SK-N-SH (cell line): ENCODE data around the gene ADCY1. TPM values are rescaled to one million over a fixed set of nuclear protein-coding genes. Genes with fewer than 3 reads are reported as not detected.
"Not testable (repeated sequence)": the region's sequence is repeated elsewhere in the genome, so short reads cannot be mapped to it uniquely, and the experiment has no call there.

ENCODE experiments used
- CTCF ChIA-PET: fragments of 300-600, 350-600 bp; formaldehyde crosslinking; extraction: SDS; loops from one replicate; lab custom pipeline; 2021; lab: Yijun Ruan, JAX
- POLR2A ChIA-PET: fragments of 350-600 bp; sonication (Branson Sonifier 250); formaldehyde crosslinking; extraction: SDS; loops from one replicate; lab custom pipeline; 2020; ENCODE audit warnings: antibody characterized with exemption, inconsistent platforms; lab: Yijun Ruan, JAX
- DNase-seq: peaks from one replicate; pipeline ENCODE4 v3.0.0; 2012
- H2AFZ ChIP-seq: fragments of 200-600 bp; sonication (generic); 2 replicates; pipeline ENCODE4 v1.8.1; 2016; ENCODE audit warnings: antibody characterized with exemption, mild to moderate bottlenecking, low read depth
- H3F3A ChIP-seq: fragments of 200-600 bp; sonication (generic); replicated peaks from 2 replicates; pipeline ENCODE3; 2016; ENCODE audit warnings: antibody characterized with exemption, mild to moderate bottlenecking; ENCODE audit not compliant: insufficient read depth
- H3K27ac ChIP-seq, 2 experiments: fragments of 200-500 bp in 1 of 2; fragments of 200-600 bp in 1 of 2; sonication (Bioruptor generic) in 1 of 2; sonication (generic), shearing (Covaris generic) in 1 of 2; 2 replicates each; pipeline versions ENCODE4 v1.5.1 to v1.6.1; 2014 to 2016; ENCODE audit warnings: low read depth in 2 of 2, inconsistent platforms in 1 of 2, low read length in 1 of 2, mild to moderate bottlenecking in 1 of 2, mixed read lengths in 1 of 2
- H3K27me3 ChIP-seq: fragments of 200-600 bp; sonication (generic), shearing (Covaris generic); 2 replicates; pipeline ENCODE4 v1.6.1; 2016; ENCODE audit warnings: mixed run types; ENCODE audit not compliant: insufficient read depth
- H3K36me3 ChIP-seq, 2 experiments: fragments of 200-500 bp in 1 of 2; fragments of 200-600 bp in 1 of 2; sonication (Bioruptor generic) in 1 of 2; sonication (generic) in 1 of 2; replicated peaks in 1 of 2; 2 replicates each; pipeline versions ENCODE3 to v1.5.1; 2014 to 2016; ENCODE audit warnings: low read length in 1 of 2, mild to moderate bottlenecking in 1 of 2; ENCODE audit not compliant: insufficient read depth in 2 of 2, control insufficient read depth in 1 of 2
- H3K4me1 ChIP-seq, 2 experiments: fragments of 200-500 bp in 1 of 2; fragments of 200-600 bp in 1 of 2; sonication (Bioruptor generic) in 1 of 2; sonication (generic), shearing (Covaris generic) in 1 of 2; 2 replicates each; pipeline versions ENCODE4 v1.5.1 to v1.6.1; 2014 to 2016; ENCODE audit warnings: low read depth in 1 of 2, low read length in 1 of 2, mixed run types in 1 of 2; ENCODE audit not compliant: insufficient read depth in 2 of 2, control insufficient read depth in 1 of 2
- H3K4me2 ChIP-seq: fragments of 200-600 bp; sonication (generic), shearing (Covaris generic); 2 replicates; pipeline ENCODE4 v1.6.1; 2017; ENCODE audit warnings: mixed run types
- H3K4me3 ChIP-seq, 2 experiments: fragments of 200-500 bp in 1 of 2; fragments of 200-600 bp in 1 of 2; sonication (Bioruptor generic) in 1 of 2; sonication (generic), shearing (Covaris generic) in 1 of 2; 2 replicates each; pipeline versions ENCODE4 v1.5.1 to v1.8.1; 2014 to 2016; ENCODE audit warnings: low read depth in 2 of 2, inconsistent platforms in 1 of 2, low read length in 1 of 2, mild to moderate bottlenecking in 1 of 2, mixed read lengths in 1 of 2, moderate library complexity in 1 of 2
- H3K79me2 ChIP-seq: fragments of 200-600 bp; sonication (generic); 2 replicates; pipeline ENCODE4 v1.8.1; 2017; ENCODE audit warnings: mild to moderate bottlenecking; ENCODE audit not compliant: insufficient read depth
- H3K9ac ChIP-seq: fragments of 200-600 bp; sonication (generic); 2 replicates; pipeline ENCODE4 v1.6.1; 2017; ENCODE audit warnings: mixed run types
- H3K9me2 ChIP-seq: fragments of 200-600 bp; sonication (generic); 2 replicates; pipeline ENCODE4 v1.6.1; 2017; ENCODE audit warnings: mixed run types
- H3K9me3 ChIP-seq: fragments of 200-600 bp; sonication (generic); 2 replicates; pipeline ENCODE4 v1.6.1; 2017; ENCODE audit warnings: mixed run types, mild to moderate bottlenecking, moderate library complexity
- H4K20me1 ChIP-seq: fragments of 200-600 bp; sonication (generic); 2 replicates; pipeline ENCODE4 v1.6.1; 2017; ENCODE audit warnings: mild to moderate bottlenecking, mixed run types; ENCODE audit not compliant: insufficient read depth
- FOSL2 ChIP-seq: IDR thresholded peaks from 2 replicates; pipeline ENCODE4 v1.4.0; 2012; ENCODE audit warnings: low read depth, mild to moderate bottlenecking, moderate library complexity, borderline replicate concordance
- JUND ChIP-seq: IDR thresholded peaks from 2 replicates; pipeline ENCODE4 v1.4.0; 2012
- RAD21 ChIP-seq: IDR thresholded peaks from 2 replicates; pipeline ENCODE4 v1.6.1; 2012; ENCODE audit warnings: mild to moderate bottlenecking, low read length
- TCF12 ChIP-seq: IDR thresholded peaks from 2 replicates; pipeline ENCODE4 v1.4.0; 2012
- WGBS: methylation state at CpG from one replicate; pipeline ENCODE4 v1.1.6; 2017; ENCODE audit warnings: low lambda C conversion rate; 5-methylcytosine and 5-hydroxymethylcytosine counted together
- polyA plus RNA-seq, 3 experiments: library from polyadenylated mRNA; depleted of rRNA; stranded (reverse); fragments of >200 nt; gene quantifications; 2 replicates each; pipeline ENCODE4 v1.2.3, GENCODE V29; 2012
- TF ChIP-seq, protein P1 (sequence below): fragments of 200-600 bp; sonication (generic); IDR thresholded peaks from 2 replicates; pipeline ENCODE4 v1.6.1; 2017; ENCODE audit warnings: antibody characterized with exemption, mild to moderate bottlenecking, moderate library complexity

Gene ADCY1
- polyA plus RNA-seq, 1 of the 3 experiments (the other 2 are of a cell fraction) = 0.16 TPM

DNA sequence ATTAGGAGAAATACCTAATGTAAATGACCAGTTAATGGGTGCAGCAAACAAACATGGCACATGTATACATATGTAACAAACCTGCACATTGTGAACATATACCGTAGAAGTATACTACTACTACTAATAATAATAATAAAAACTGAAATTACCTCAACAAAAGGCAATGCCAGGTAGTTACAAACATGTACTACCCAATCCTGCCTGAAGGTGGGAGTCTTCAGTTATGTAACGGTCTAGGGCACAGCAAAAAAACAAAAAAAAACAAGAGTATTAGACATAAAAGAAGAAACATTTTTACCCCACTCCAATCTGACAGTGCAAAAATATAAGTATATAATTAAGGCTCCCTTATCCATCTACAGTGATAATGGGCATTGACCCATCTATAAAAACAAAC, 182.6 kb downstream of the ADCY1 start:
- TF ChIP-seq RAD21 = peak; percentile 42
- TF ChIP-seq, protein P1, sequence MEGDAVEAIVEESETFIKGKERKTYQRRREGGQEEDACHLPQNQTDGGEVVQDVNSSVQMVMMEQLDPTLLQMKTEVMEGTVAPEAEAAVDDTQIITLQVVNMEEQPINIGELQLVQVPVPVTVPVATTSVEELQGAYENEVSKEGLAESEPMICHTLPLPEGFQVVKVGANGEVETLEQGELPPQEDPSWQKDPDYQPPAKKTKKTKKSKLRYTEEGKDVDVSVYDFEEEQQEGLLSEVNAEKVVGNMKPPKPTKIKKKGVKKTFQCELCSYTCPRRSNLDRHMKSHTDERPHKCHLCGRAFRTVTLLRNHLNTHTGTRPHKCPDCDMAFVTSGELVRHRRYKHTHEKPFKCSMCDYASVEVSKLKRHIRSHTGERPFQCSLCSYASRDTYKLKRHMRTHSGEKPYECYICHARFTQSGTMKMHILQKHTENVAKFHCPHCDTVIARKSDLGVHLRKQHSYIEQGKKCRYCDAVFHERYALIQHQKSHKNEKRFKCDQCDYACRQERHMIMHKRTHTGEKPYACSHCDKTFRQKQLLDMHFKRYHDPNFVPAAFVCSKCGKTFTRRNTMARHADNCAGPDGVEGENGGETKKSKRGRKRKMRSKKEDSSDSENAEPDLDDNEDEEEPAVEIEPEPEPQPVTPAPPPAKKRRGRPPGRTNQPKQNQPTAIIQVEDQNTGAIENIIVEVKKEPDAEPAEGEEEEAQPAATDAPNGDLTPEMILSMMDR = peak; percentile 62
- H4K20me1 ChIP-seq, H3K9me2 ChIP-seq, H3K4me2 ChIP-seq, H2AFZ ChIP-seq, POLR2A ChIA-PET, CTCF ChIA-PET, H3K9me3 ChIP-seq, H3K27me3 ChIP-seq, DNase-seq, H3K9ac ChIP-seq, H3K4me3 ChIP-seq: not testable (repeated sequence)
- Histone ChIP-seq H3K4me1 (peaks cover 0 to 13% of the 10 kb centered on the region in 2 experiments; a peak in 2 of 4 replicates), H3K36me3 (peaks cover 7 to 42% of the 10 kb centered on the region in 2 experiments), H3K79me2 (peaks cover 27% of the 10 kb centered on the region), H3K27ac (peak overlapping the region in 1 of 2 experiments; percentile 34; a peak in 1 of 4 replicates), H3F3A (peaks cover 11% of the 10 kb centered on the region)
- WGBS = 83% methylated on average over 2 of the region's 2 CpGs

- H4K20me1 ChIP-seq, H3K9me2 ChIP-seq, POLR2A ChIA-PET, H2AFZ ChIP-seq, H3K9me3 ChIP-seq, DNase-seq, H3K27me3 ChIP-seq, H3K4me2 ChIP-seq, H3K4me3 ChIP-seq, CTCF ChIA-PET: not testable (repeated sequence)
- Histone ChIP-seq H3K79me2 (peaks cover 50% of the 10 kb centered on the region), H3F3A (peaks cover 27% of the 10 kb centered on the region), H3K27ac (peak overlapping the region in 1 of 2 experiments; percentile 46; a peak in 1 of 4 replicates), H3K4me1 (peaks cover 0 to 19% of the 10 kb centered on the region in 2 experiments; a peak in 2 of 4 replicates), H3K9ac (0 out of 2 replicates have a peak overlapping the region, but pooled peaks have one; percentile 7), H3K36me3 (peaks cover 4 to 25% of the 10 kb centered on the region in 2 experiments)
- 45% methylated on average over 1 of the region's 1 CpG for WGBS
Measured at GRCh38 chr7:45759464-45759863, 185.3 kb downstream of the ADCY1 start.

DNA sequence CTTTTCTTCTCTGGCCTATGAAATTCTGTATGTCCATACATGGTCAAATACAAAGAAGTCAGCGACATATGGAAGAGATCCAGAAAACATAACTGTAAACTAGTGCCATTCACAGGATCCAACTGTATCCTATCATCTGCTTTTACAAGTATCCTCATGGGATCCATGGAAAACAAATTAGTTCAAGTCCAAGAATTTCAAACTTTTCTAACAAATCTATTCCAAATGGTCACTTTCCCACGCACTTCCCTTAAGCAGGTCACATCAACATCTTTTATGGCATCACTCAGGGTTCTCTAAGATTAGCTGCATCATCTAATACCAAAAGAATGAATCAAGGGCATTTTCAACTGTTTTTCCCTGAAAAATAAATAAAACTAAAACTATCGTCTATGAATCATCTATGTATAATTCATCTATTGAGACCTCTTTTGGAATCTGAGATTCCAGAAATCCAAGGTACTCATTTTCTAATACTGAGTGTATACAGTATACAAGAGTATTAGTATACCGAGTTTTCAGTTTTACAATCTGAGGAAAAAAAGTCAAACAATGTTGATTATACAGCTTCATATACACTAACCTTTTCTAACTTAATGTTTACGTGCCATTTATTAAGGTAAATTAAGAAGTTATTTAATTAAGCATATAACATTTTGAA, 187.5 kb downstream of the ADCY1 start:
- H2AFZ ChIP-seq, H3K36me3 ChIP-seq, H3K9me3 ChIP-seq, H3K27me3 ChIP-seq, H4K20me1 ChIP-seq, H3K4me3 ChIP-seq, DNase-seq, CTCF ChIA-PET, POLR2A ChIA-PET, H3K9me2 ChIP-seq: not testable (repeated sequence)
- Histone ChIP-seq H3F3A (peaks cover 27% of the 10 kb centered on the region), H3K79me2 (peaks cover 61% of the 10 kb centered on the region), H3K4me1 (peaks cover 0 to 19% of the 10 kb centered on the region in 2 experiments; a peak in 3 of 4 replicates), H3K27ac (peak overlapping the region in 1 of 2 experiments; percentile 90; a peak in 2 of 4 replicates), H3K9ac (peak overlapping the region; percentile 27; the same call in 1 of the 2 replicates), H3K4me2 (peak overlapping the region; percentile 20)
- 71% methylated on average over 5 of the region's 5 CpGs for WGBS
- TF ChIP-seq FOSL2 (peak; percentile 48; the same call in 1 of the 2 replicates), JUND (peak; percentile 41), TCF12 (peak; percentile 40)

DNA sequence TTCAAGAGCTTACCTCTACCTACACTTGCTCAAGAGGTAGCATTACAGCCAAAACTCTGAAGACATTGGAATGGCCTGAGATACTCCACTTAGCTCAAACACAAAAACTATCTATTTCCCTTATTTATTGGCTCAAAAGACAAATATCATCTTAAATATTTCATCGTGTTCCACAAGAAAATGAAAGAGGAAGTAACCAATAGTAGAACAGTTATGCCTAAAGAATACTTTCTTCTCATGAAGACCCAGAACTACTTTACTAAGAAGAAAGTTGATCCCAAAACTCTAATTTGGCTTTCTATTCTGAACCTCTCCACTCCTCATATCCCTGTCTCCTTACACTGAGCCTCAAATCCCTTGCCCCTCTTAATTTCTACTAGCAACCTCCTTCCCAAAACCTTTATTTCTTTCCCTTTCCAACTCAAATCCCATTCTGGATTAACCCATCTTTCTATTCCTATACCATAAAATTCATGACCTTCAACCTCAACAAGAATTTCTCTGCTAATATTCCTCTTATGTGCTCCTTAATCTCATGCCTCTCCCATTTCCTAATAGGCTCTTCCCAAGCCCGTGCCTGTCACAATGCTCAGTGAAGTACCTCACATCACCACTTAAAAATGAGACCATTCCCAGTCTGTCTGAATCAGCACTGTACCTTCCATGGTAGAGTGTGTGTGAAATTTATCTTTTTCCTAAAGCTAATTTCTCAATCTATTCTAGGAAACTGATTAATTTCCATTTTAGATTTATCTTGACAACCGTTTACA, 188.2 kb downstream of the ADCY1 start:
- Histone ChIP-seq H3K4me1 (peaks cover under 1 to 19% of the 10 kb centered on the region in 2 experiments; a peak in 3 of 4 replicates), H3K27ac (peak overlapping the region in 1 of 2 experiments; percentile 90; a peak in 2 of 4 replicates), H3K79me2 (peaks cover 69% of the 10 kb centered on the region), H3K4me2 (peak overlapping the region; percentile 20), H3K9ac (peak overlapping the region; percentile 11; the same call in 1 of the 2 replicates), H3F3A (peaks cover 27% of the 10 kb centered on the region)
- H3K4me3 ChIP-seq, H3K9me2 ChIP-seq, DNase-seq, H3K27me3 ChIP-seq, POLR2A ChIA-PET, H3K9me3 ChIP-seq, CTCF ChIA-PET, H3K36me3 ChIP-seq, H2AFZ ChIP-seq, H4K20me1 ChIP-seq: not testable (repeated sequence)
- 90% methylated on average over 3 of the region's 3 CpGs for WGBS
